AG09309 (cell line): ENCODE measurements around the gene CRTAC1.

Experiments
- DNase-seq: peaks from one replicate; pipeline ENCODE4 v3.0.0-alpha.2; 2010; ENCODE audit warnings: low read depth
- H3K4me3 ChIP-seq: 2 replicates; pipeline ENCODE4 v1.5.1; 2011; ENCODE audit warnings: mild to moderate bottlenecking, low read depth, low read length, moderate library complexity; ENCODE audit not compliant: control insufficient read depth
- CTCF ChIP-seq: IDR thresholded peaks from 2 replicates; pipeline ENCODE4 v1.5.1; 2011; ENCODE audit warnings: mild to moderate bottlenecking, low read depth, low read length, inconsistent platforms; ENCODE audit not compliant: insufficient read depth, control insufficient read depth; ENCODE audit errors: missing control alignments

CRTAC1 gene

GRCh38 chr10:97923476-97923875, 106.9 kb downstream of the CRTAC1 start:
- DNase-seq: no peak
- TF ChIP-seq CTCF: no peak

GRCh38 chr10:97923057-97923456, 107.4 kb downstream of the CRTAC1 start:
- TF ChIP-seq CTCF: no peak
- no peak overlapping the region for H3K4me3 ChIP-seq
- no peak for DNase-seq

More at GRCh38 chr10:97923476-97923875, 106.9 kb downstream of the CRTAC1 start:
- no peak overlapping the region for H3K4me3 ChIP-seq

GRCh38 chr10:97922022-97922758, 108.2 kb downstream of the CRTAC1 start:
- no peak overlapping the region for H3K4me3 ChIP-seq
- no peak for TF ChIP-seq CTCF
- DNase-seq: no peak

- TF ChIP-seq CTCF: no peak
- no peak overlapping the region for H3K4me3 ChIP-seq
- no peak for DNase-seq
Measured at GRCh38 chr10:97921581-97922021, 108.8 kb downstream of the CRTAC1 start.

GRCh38 chr10:97920865-97921264, 109.6 kb downstream of the CRTAC1 start:
- DNase-seq: no peak
- H3K4me3 ChIP-seq: no peak overlapping the region
- TF ChIP-seq CTCF: no peak

- TF ChIP-seq CTCF: no peak
- no peak for DNase-seq
- no peak overlapping the region for H3K4me3 ChIP-seq
Measured at GRCh38 chr10:97919012-97919411, 111.4 kb downstream of the CRTAC1 start.
